IgD-negative memory B cell (primary cell): Measurements from ENCODE around the gene STARD3NL. TPM values are rescaled to one million over a fixed set of nuclear protein-coding genes. Genes with fewer than 3 reads are reported as not detected.
A peak's percentile ranks its signal among the peaks of the same experiment; 100 is the strongest.
"Not testable (repeated sequence)": the region's sequence is repeated elsewhere in the genome, so short reads cannot be mapped to it uniquely, and the experiment has no call there.

Source experiments
- H3K27ac Mint-ChIP-seq, 3 donors: one replicate each; pipeline ENCODE4 v1.8.0; 2020 to 2022; ENCODE audit warnings: mild to moderate bottlenecking in 3 of 3, mixed read lengths in 3 of 3, moderate library complexity in 1 of 3
- H3K27me3 Mint-ChIP-seq: one replicate; pipeline ENCODE4 v1.8.0; 2021; ENCODE audit warnings: mixed read lengths
- H3K36me3 Mint-ChIP-seq: one replicate; pipeline ENCODE4 v1.8.0; 2020; ENCODE audit warnings: mild to moderate bottlenecking, mixed read lengths
- H3K4me1 Mint-ChIP-seq, 3 donors: one replicate each; pipeline ENCODE4 v1.8.0; 2020 to 2022; ENCODE audit warnings: mixed read lengths in 3 of 3, mild to moderate bottlenecking in 1 of 3
- H3K4me3 Mint-ChIP-seq, 4 donors: one replicate each; pipeline ENCODE4 v1.8.0; 2020 to 2022; ENCODE audit warnings: mild to moderate bottlenecking in 4 of 4, mixed read lengths in 4 of 4, moderate library complexity in 3 of 4
- H3K9me3 Mint-ChIP-seq, 3 donors: one replicate each; pipeline ENCODE4 v1.8.0; 2020 to 2021; ENCODE audit warnings: mixed read lengths in 3 of 3, mild to moderate bottlenecking in 1 of 3
- polyA plus RNA-seq: library from polyadenylated mRNA; unstranded; fragments of 300-500 nt; fragmentation: Illumina TruSeq; gene quantifications from one replicate; pipeline ENCODE4 v1.2.3, GENCODE V29; 2021

The STARD3NL gene
- polyA plus RNA-seq, 1 donor from 2014 or later: 48.9 TPM

DNA sequence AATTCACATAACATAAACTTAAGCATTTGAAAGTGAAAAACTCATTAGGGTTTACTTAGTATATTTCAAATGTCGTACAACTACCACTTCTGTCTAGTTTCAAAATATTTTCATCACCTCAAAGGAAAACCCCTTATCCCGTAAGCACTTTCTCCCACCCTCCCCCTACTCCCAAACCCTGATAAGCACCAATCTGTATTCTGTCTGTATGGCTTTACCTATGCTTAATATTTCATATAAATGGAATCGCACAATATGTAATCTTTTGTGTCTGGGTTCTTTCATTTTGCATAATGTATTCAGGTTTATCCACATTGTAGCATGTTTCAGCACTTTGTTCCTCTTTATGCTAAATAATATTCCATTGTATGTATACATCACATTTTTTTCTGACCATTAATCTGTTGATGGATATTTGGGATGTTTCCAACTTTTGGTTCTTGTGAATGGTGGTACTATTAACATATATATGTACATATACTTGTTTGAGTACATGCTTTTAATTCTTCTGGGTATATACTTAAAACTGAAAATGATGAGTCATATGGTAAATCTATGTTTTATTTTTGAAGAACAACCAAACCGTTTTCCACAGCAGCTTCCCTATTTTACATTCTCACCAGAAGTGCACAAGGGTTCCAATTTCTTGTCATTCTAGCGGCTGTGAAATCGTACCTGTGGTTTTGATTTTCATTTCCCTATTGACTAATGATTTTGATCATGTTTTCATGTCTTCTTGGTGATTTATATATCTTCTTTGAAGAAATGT lies 6.2 kb upstream of the STARD3NL start:
- no peaks in the 10 kb centered on the region for H3K27me3 Mint-ChIP-seq
- no peak overlapping the region for H3K27ac Mint-ChIP-seq
- peaks cover 0 to 4% (median 2%) of the 10 kb centered on the region in 3 donors for H3K9me3 Mint-ChIP-seq
- no peaks in the 10 kb centered on the region for H3K36me3 Mint-ChIP-seq
- peaks cover 0 to 16% (median 10%) of the 10 kb centered on the region in 3 donors for H3K4me1 Mint-ChIP-seq
- H3K4me3 Mint-ChIP-seq: no peak overlapping the region

DNA sequence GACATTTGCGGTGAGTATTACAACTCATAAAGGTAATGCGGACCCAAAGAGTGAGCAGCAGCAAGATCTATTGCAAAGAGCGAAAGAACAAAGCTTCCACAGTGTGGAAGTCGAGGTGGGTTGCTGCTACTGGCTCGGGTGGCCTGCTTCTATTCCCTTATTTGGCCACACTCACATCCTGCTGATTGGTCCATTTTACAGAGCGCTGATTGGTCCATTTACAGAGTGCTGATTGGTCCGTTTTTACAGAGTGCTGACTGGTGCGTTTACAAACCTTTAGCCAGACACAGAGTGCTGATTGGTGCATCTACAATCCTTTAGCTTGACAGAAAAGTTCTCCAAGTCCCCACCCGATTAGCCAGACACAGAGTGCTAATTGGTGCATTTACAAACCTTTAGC lies 2.5 kb upstream of the STARD3NL start:
- H3K4me3 Mint-ChIP-seq: not testable (repeated sequence)

DNA sequence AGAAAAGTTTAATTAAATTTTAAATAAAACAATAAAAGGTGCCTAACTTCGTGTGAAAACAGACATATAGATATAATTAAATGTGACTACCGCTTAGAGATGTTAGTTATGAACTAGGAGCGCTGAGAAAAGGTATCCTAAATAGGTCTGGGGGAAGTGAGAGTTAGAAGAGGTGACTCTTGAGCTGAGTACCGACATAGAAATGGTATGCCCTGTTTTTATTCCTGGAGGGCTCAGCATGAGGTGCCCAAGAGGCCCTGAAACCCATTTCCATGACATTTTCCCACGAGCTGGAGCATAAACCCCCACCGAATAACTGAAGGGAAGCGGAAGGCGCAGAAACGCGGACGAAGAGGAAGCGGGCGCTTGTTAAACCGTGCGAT lies 433 bp upstream of the STARD3NL start:
- H3K9me3 Mint-ChIP-seq: peaks cover 0 to under 1% (median under 1%) of the 10 kb centered on the region in 3 donors
- no peaks in the 10 kb centered on the region for H3K27me3 Mint-ChIP-seq
- H3K4me1 Mint-ChIP-seq: peaks cover 18 to 24% (median 23%) of the 10 kb centered on the region in 3 donors

More for the DNA sequence above, 2.5 kb upstream of the STARD3NL start:
- H3K27ac Mint-ChIP-seq, H3K27me3 Mint-ChIP-seq, H3K36me3 Mint-ChIP-seq, H3K9me3 Mint-ChIP-seq: not testable (repeated sequence)
- peaks cover 17 to 34% (median 25%) of the 10 kb centered on the region in 3 donors for H3K4me1 Mint-ChIP-seq

DNA sequence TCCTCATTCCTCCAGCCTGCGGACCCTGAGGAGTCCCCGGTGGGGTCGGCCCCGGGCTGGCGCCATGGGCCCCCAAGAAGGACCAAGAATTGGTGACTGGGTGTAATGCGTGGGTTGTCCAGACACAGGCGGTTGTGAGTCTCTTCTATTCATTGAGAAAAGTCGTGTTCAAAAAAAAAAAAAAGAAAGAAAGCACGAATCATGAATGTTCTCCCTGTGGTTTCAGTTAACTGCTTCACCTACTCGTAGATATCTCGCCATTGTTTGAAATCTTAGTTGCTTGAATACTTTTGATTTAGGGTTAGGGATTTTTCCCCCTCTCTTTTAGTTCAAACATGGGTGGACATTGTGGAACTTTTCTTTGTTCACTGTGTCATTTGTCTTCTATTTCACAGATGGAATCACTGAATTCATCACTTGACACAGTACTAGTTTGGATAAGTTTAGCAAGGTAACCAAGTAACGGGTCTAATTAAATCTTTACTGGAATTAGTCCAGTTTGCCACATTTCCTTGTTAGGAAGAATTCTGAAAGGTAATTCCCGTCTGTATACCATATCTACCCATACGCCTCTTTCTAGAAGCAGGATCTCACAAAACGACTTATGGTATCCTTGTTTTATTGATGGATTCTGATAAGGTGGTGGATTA lies 775 bp downstream of the STARD3NL start:
- Mint-ChIP-seq H3K36me3 (peaks cover under 1% of the 10 kb centered on the region), H3K27me3 (no peaks in the 10 kb centered on the region), H3K9me3 (no peaks in the 10 kb centered on the region), H3K4me1 (peaks cover 21 to 29% (median 28%) of the 10 kb centered on the region in 3 donors), H3K4me3 (peak overlapping the region; percentile 95 to 100 (median 98)), H3K27ac (peak overlapping the region; percentile 75 to 97 (median 95))

More for the DNA sequence above, 433 bp upstream of the STARD3NL start:
- H3K4me3 Mint-ChIP-seq: peak overlapping the region; percentile 95 to 100 (median 98)
- no peaks in the 10 kb centered on the region for H3K36me3 Mint-ChIP-seq
- peak overlapping the region; percentile 88 to 97 (median 95) for H3K27ac Mint-ChIP-seq

DNA sequence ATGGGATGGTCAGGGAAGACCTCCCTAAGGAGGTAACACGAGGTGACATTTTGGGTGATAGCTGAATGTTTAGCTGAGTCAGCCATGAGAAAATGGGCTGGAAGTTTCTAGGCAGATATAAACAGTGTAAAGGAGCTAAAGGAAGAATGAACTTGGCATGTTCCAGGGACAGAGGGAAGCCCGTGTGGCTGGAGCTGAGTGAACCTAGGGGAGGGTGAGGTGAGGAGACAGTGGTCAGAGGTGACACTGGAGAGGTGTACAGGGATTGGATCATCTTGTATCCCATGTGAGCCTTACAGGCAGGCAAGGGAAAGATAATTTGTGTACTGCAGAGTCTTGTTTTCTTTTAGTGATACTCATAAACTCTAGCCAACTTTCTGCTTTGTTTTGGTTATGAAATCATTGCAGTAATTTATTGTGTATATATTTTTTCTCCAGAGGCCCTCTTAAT lies 1.8 kb downstream of the STARD3NL start:
- Mint-ChIP-seq H3K4me3 (peak overlapping the region; percentile 6 to 100 (median 22)), H3K4me1 (peaks cover 24 to 33% (median 33%) of the 10 kb centered on the region in 3 donors), H3K9me3 (no peaks in the 10 kb centered on the region), H3K27me3 (no peaks in the 10 kb centered on the region), H3K27ac (peak overlapping the region in 2 of 3 donors; percentile 75 to 85), H3K36me3 (peaks cover 4% of the 10 kb centered on the region)

DNA sequence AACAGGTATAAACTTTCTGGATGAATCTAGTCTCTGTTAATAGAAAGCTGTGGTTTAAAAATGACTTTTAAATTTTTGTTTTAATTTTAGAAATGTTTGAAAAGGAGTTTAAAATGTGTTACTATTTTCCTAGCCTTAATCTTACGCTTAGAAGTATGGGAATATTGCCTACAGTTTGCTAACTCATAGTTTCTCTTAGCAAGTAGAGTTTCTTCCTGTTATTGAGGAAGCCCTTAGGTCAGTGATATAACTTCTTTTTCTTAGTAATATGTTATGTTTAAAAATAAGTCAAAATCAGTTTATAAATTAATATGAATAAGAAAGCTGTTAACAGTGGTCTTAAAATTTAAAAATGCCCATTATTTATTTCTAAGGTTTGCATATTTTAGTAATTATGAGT lies 3.1 kb downstream of the STARD3NL start:
- Mint-ChIP-seq H3K4me3 (no peak overlapping the region), H3K9me3 (no peaks in the 10 kb centered on the region), H3K36me3 (peaks cover 4% of the 10 kb centered on the region), H3K27ac (no peak overlapping the region), H3K4me1 (peaks cover 33 to 46% (median 44%) of the 10 kb centered on the region in 3 donors), H3K27me3 (no peaks in the 10 kb centered on the region)

DNA sequence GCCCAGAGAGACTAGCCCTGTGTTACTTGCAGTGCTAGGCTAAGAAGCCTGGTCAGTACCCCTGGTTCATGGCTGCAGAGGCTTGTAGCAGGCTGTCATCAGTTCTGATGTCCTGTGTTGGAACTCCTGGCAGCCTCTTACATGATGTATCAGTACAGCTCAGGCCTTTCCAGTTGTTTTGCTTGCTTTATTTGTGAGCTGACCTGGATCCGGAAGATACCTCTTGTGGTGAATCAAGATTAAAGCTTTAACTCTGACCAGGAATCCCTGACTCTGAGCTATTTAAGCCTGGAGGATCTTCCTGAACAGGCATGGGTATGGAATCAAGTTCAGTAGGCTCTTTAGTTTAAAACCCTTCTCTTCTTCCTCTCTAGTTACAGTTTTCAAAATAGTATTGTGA lies 4.4 kb downstream of the STARD3NL start:
- H3K4me3 Mint-ChIP-seq: peak overlapping the region in 1 of 4 donors; percentile 9
- peaks cover 4% of the 10 kb centered on the region for H3K36me3 Mint-ChIP-seq
- no peak overlapping the region for H3K27ac Mint-ChIP-seq
- H3K27me3 Mint-ChIP-seq: no peaks in the 10 kb centered on the region
- H3K9me3 Mint-ChIP-seq: no peaks in the 10 kb centered on the region
- H3K4me1 Mint-ChIP-seq: peaks cover 33 to 57% (median 46%) of the 10 kb centered on the region in 3 donors

DNA sequence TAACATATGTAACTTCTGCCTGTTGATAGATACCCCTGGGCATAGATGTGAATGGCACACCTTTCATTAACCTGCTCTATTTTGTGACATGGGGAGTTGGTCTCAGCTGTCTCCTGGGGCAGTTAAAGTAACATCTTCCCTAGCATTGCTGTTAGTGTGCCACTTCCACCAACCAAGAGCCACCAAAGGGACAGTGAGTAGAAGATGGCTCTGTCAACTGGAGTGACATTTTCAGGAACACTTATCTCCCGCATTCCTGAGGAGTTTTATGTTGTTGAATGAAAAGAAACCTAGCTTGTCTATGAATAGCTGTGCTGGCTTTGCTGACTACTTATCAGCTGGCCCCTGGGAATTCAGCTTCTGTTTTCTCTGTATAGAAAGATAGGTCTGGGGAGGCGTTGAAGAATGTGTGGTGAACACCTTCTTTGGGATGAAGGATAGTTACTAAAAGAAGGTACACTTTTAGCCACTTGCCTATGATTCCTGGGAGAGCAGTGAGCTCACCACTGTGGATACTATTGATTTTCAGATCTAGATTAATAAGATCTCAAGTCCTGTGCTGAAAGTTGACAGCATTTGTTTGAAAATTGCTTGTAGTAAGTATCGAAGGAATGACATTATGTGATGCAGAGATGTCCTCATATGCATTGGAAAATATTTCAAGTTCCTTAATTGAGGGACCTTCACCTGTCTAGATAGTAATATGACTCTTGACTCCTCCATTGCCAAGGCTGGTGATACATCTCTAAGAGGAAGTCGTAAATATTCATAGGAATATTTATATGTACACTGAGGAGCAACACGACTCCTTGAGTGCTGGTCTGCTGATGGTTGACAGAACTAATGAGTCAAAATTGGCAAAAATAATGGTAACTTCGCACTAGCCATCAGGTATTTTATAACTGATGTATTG lies 7.6 kb downstream of the STARD3NL start:
- Mint-ChIP-seq H3K27ac (no peak overlapping the region), H3K4me1 (peaks cover 21 to 47% (median 46%) of the 10 kb centered on the region in 3 donors), H3K9me3 (no peaks in the 10 kb centered on the region), H3K4me3 (peak overlapping the region in 1 of 4 donors; percentile 4), H3K36me3 (peaks cover 4% of the 10 kb centered on the region), H3K27me3 (no peaks in the 10 kb centered on the region)

DNA sequence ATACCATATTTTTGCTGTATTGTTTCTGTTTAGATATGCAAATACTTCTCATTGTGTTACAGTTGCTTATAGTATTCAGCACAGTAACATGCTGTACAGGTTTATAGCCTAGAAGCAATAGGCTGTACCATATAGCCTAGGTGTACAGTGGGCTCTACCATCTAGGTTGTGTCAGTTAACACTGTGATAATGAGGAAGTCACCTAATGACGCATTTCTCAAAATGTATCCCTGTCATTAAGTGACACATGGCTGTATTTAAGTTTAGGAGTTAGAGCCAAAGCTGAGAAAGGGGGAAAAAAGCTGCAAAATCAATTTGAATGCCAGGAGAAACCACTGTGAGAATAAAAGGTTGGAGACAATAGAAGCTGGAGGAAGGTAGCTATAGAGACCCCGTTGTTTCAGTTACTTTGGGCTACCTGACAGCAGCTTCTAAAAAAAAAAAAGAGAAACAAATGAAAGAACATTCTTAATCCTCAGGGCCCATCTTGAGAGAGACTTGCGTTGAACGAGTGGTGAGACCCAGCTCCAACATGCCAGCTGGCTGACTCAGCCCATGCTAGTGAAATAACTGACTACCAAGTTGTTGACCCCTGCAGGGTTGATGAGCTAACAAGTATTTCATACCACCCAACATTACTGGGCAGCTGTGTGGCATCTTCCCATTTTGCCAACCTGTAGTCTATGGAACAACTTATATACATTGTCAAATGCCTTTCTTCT lies 8.7 kb downstream of the STARD3NL start:
- H3K4me1 Mint-ChIP-seq: peaks cover 24 to 51% (median 43%) of the 10 kb centered on the region in 3 donors
- H3K27me3 Mint-ChIP-seq: no peaks in the 10 kb centered on the region
- no peak overlapping the region for H3K27ac Mint-ChIP-seq
- H3K36me3 Mint-ChIP-seq: peaks cover 4% of the 10 kb centered on the region
- H3K4me3 Mint-ChIP-seq: no peak overlapping the region
- H3K9me3 Mint-ChIP-seq: no peaks in the 10 kb centered on the region

DNA sequence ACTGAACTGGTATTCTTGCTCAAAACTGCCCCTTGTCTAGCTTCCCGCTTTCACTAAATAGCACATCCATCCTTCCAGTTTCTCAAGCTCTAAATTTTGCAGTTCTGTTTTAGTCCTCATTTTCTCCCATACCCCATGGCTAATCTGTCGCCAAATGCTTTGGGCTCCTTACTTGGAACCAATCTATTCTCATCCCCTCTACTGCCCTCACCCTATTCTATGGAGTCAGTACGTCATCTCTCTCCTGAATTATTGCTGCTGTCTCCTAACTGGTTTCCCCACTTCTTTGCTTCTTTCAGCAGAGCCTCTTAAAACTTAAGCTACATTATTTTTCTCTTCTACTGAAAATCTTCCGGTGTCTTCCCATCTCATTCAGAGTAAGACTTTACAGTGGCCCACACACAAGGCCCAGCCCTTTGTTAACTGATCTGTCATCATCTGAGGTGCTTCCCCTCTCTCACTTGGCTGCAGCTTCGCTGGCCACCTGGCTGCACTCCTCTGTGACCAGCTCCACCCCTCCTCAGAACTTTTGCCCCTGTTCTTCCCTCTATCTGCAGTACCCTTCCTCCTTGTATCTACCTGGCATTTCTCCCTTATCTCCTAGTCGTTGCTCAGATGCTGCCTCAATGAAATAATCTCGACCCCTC lies 9.9 kb downstream of the STARD3NL start:
- H3K9me3 Mint-ChIP-seq: no peaks in the 10 kb centered on the region
- no peaks in the 10 kb centered on the region for H3K27me3 Mint-ChIP-seq
- H3K27ac Mint-ChIP-seq: peak overlapping the region in 1 of 3 donors; percentile 24
- peaks cover 22 to 60% (median 43%) of the 10 kb centered on the region in 3 donors for H3K4me1 Mint-ChIP-seq
- peak overlapping the region in 1 of 4 donors; percentile 3 for H3K4me3 Mint-ChIP-seq
- peaks cover 7% of the 10 kb centered on the region for H3K36me3 Mint-ChIP-seq

DNA sequence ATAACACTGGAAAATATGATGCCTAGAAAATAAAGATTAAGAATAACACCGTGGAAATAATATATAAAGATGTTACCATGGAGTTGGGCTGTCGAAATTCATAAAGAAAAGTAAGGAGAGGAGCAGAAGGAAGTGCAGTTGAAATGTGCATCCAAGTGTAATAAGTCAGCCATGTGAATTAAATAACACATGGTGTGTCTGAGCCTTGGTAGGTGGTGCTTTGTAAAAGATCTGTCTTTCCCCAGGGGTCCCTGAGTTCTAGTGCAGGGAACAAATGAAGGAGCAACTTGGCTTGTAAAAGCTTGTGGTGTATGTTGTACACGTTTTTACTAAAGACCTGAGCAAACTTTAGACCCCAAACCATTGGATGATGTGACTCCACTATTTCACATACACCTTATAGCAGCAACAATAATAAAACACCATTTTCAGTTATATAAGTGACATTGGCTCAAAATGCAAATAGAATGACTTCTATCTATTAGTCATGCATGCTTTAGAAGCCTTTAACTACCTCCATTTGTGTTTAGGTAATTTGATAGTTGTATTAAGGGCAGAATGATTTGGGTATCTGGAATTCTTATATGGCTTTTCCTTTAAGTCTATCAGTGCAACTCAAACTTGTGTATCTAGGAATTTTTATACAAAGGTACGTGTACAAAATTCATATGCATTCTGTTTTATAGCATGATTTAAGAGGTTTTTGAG lies 11.3 kb downstream of the STARD3NL start:
- Mint-ChIP-seq H3K36me3 (peaks cover 4% of the 10 kb centered on the region), H3K27ac (no peak overlapping the region), H3K4me3 (no peak overlapping the region), H3K27me3 (no peaks in the 10 kb centered on the region), H3K4me1 (peaks cover 19 to 52% (median 36%) of the 10 kb centered on the region in 3 donors), H3K9me3 (no peaks in the 10 kb centered on the region)

DNA sequence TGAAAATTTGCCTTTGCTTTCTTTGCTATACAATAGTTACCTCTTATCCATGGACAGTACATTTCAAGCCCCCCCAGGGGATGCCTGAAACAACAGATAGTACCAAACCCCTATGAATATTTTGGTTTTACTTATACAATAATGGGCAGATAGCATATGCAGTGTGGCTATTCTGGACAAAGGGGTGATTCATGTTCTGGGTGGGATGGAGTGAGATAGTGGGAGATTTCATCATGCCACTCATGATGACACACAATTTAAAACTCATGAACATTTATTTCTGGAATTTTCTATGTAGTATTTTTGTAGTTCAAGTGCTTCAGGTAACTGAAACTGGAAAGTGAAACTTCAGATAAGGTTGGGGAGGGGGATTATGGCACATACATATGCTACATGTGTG lies 12.0 kb downstream of the STARD3NL start:
- no peak overlapping the region for H3K27ac Mint-ChIP-seq
- peaks cover 4% of the 10 kb centered on the region for H3K36me3 Mint-ChIP-seq
- no peaks in the 10 kb centered on the region for H3K9me3 Mint-ChIP-seq
- H3K27me3 Mint-ChIP-seq: no peaks in the 10 kb centered on the region
- H3K4me3 Mint-ChIP-seq: no peak overlapping the region
- H3K4me1 Mint-ChIP-seq: peaks cover 19 to 51% (median 35%) of the 10 kb centered on the region in 3 donors

DNA sequence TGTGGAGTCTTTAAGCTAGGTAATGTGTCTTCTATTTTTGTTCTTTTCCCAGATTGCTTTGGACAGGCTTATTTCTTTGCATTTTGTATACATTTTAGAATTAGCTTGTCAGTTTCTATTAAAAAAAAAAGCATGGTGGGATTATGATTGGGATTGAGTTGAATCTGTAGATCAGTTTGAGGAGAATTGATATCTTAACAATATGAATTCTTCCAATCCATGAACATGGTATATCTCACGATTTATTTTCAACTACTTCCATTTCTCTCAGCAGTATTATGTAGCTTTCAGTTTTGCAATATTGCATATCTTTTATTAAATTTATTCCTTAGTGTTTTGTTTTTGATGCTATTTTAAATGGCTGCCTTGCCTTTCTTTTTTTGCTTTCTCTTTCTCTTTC lies 13.7 kb downstream of the STARD3NL start:
- peaks cover 4% of the 10 kb centered on the region for H3K36me3 Mint-ChIP-seq
- H3K4me1 Mint-ChIP-seq: peaks cover 12 to 35% (median 29%) of the 10 kb centered on the region in 3 donors
- no peaks in the 10 kb centered on the region for H3K27me3 Mint-ChIP-seq
- H3K27ac Mint-ChIP-seq: no peak overlapping the region
- H3K9me3 Mint-ChIP-seq: no peaks in the 10 kb centered on the region
- peak overlapping the region in 1 of 4 donors; percentile 54 for H3K4me3 Mint-ChIP-seq
